NCI-H82 treated with DMSO at 0.1 percent for 48 hours (cell line): Measurements from ENCODE around the gene CAPN9.
"Not testable (repeated sequence)": the region's sequence is repeated elsewhere in the genome, so short reads cannot be mapped to it uniquely, and the experiment has no call there.

Source experiments
- DNase-seq: peaks from one replicate; lab custom pipeline; 2025; ENCODE audit not compliant: unreplicated experiment; lab: John Stamatoyannopoulos, UW

CAPN9 gene

GRCh38 chr1:230709619-230710542 lies 37.3 kb upstream of the CAPN9 start:
- DNase-seq: no peak

GRCh38 chr1:230710543-230710904 lies 36.7 kb upstream of the CAPN9 start:
- no peak for DNase-seq

- no peak for DNase-seq
Measured at GRCh38 chr1:230711245-230711644, 35.9 kb upstream of the CAPN9 start.

DNA sequence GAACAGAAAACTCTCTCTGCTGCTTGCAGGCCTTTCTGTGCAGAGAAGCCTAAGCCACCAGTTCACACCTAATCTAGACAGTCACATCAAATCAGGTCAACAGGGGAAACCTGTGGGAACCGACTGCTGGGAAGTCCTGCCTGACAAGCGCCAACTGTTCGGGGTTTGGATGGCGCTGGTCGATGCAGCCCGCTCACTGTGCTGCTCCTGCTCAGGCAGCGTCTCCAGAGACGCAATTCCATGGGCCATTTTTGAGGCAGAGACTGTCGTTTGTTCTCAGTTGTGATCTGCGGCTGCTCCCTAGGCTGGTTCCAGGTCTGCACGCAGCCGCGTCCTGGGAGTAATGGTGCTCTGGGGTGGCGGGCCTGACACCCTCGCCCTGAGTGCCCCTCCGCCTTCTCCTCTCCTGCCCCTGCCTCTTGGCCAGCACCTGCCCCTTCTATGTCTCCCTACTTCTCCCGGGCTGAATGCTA lies 34.7 kb upstream of the CAPN9 start:
- no peak for DNase-seq

- DNase-seq: no peak
Measured at GRCh38 chr1:230713138-230713537, 34.0 kb upstream of the CAPN9 start.

- no peak for DNase-seq
Measured at GRCh38 chr1:230713547-230713914, 33.7 kb upstream of the CAPN9 start.

GRCh38 chr1:230713915-230714764 lies 33.0 kb upstream of the CAPN9 start, which contains the start of gene AGT:
Gene AGT, minus strand, starts transcription at chr1:230714122. Its CDS starts 3,299 bp downstream, at chr1:230710823.
- DNase-seq: no peak

GRCh38 chr1:230715510-230715909 lies 31.7 kb upstream of the CAPN9 start:
- DNase-seq: no peak

- not testable (repeated sequence) for DNase-seq
Measured at GRCh38 chr1:230716453-230716852, 30.7 kb upstream of the CAPN9 start.

DNA sequence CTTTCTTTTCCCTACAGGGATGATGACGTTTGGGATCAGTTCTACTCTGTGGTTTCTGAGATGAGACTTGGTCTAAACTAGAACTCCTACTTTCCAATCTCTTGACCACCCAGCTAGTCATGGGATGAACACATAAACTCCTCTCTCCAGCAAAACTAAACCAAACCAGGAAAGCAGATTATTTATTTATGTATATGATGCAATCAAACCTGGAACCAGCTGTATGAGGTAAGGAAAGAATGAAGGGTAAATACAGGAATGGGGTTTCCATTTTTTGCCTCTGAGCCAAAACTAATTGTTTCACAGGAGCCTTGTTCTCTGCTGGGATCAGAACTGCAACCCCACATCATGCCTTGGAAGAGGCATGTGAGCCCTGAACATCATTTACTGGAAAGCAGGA lies 29.9 kb upstream of the CAPN9 start:
- DNase-seq: no peak

GRCh38 chr1:230721849-230722522 lies 25.2 kb upstream of the CAPN9 start:
- DNase-seq: not testable (repeated sequence)

GRCh38 chr1:230725256-230726012 lies 21.8 kb upstream of the CAPN9 start:
- DNase-seq: no peak

- DNase-seq: no peak
Measured at GRCh38 chr1:230728710-230729392, 18.3 kb upstream of the CAPN9 start.

DNA sequence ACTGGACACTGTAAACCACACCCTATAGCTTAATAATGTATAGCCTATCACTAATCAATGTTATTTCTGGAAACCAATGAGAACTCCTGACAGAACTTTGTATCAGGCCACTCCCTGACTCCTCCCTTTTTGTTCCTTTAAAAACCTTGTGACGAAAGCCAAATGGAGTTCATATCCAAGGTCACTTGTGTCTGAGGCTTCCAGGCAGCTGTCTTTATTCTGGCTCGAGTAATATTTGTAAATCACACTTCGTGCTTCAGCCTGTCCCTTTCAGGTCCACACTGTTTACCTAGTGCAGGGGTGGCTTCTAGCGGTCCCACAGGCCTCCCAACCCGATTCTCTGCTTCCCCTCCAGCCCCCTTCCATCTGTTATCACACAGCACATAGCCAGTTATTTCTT lies 16.2 kb upstream of the CAPN9 start:
- DNase-seq: no peak

DNA sequence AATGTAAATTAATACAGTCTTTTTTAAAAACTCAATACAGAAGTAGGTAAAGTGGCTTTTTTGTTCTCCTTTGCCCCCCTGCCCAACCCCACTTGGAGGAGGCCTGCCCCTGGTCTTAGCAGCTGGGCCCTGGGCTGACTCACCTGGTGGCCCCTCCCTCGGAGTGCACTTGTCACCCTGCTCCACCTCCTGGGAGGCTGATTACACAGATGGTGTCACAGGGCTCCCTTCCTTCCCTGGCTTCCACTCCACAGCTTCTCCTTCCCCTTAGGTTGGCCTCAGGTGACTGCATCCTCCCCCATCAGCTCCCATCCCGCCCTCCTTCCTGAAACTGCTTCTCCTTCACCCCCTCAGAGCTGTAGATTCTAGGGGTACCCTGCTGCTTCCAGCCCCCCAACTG lies 11.7 kb upstream of the CAPN9 start:
- DNase-seq: no peak

- DNase-seq: no peak
Measured at GRCh38 chr1:230737622-230738262, 9.4 kb upstream of the CAPN9 start.

GRCh38 chr1:230739564-230740290 lies 7.5 kb upstream of the CAPN9 start:
- DNase-seq: no peak

DNA sequence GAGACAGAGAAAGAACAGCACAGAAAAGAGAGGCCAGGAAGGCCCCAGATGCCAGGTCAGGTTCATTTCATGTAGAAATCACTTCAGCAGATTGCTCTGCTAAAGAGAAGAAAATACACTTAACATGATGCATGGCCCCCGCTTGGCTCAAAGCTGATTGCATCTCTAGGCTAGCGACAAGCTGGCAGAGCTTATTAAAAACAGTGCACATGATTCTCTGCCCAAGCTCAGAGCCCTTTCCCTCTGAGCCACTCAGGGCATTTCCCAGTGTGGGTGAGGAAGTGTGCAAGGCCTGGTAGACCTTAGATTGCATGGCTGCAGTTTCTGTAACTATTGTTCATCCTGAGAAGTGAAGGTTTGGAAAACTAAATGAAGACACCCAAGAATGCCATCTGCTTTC lies 3.3 kb upstream of the CAPN9 start:
- DNase-seq: no peak

GRCh38 chr1:230744382-230744781 lies 2.8 kb upstream of the CAPN9 start:
- DNase-seq: no peak
